Testis (tissue), 3 donors: ENCODE results near the gene COIL. TPM values are rescaled to one million over a fixed set of nuclear protein-coding genes. Genes with fewer than 3 reads are reported as not detected.

Experiments
- DNase-seq: peaks from one replicate; pipeline ENCODE4 v3.0.0-alpha.2; 2019
- H3K27ac ChIP-seq, 2 donors: fragments of 200-600 bp; sonication (generic); one replicate each; pipeline ENCODE4 v1.5.1; 2019
- H3K27me3 ChIP-seq: fragments of 200-600 bp; sonication (generic); one replicate; pipeline ENCODE4 v1.5.1; 2019
- H3K36me3 ChIP-seq: fragments of 200-600 bp; sonication (generic); one replicate; pipeline ENCODE4 v1.5.1; 2017; ENCODE audit warnings: low read depth; ENCODE audit errors: missing control alignments
- H3K4me1 ChIP-seq: fragments of 200-600 bp; sonication (generic); one replicate; pipeline ENCODE4 v1.5.1; 2019
- H3K4me3 ChIP-seq, 2 donors: fragments of 200-600 bp; sonication (generic); one replicate each; pipeline ENCODE4 v1.5.1; 2017 to 2019
- H3K9me3 ChIP-seq: fragments of 200-600 bp; sonication (generic); one replicate; pipeline ENCODE4 v1.5.1; 2017
- POLR2A ChIP-seq: fragments of 450-650 bp; IDR thresholded peaks from one replicate; pipeline ENCODE4 v1.6.1; 2017; ENCODE audit warnings: antibody characterized with exemption, mild to moderate bottlenecking, moderate library complexity
- WGBS, 2 donors: methylation state at CpG; one replicate each; pipeline ENCODE4 v1.1.5; 2018; 5-methylcytosine and 5-hydroxymethylcytosine counted together
- intact Hi-C: fragments of 100-400 bp; cut with DNase I; formaldehyde crosslinking; loops from one replicate; pipeline ENCODE4 v1.15.1; 2023; ENCODE audit warnings: low total_unique reads
- polyA plus RNA-seq: library from polyadenylated mRNA; stranded (reverse); fragments of 350-450 nt; fragmentation: Illumina TruSeq; extraction: RNeasy Lipid Tissue Mini Kit (QIAGEN cat#74804); gene quantifications from one replicate; pipeline ENCODE4 v1.2.3, GENCODE V29; 2014; ENCODE audit warnings: low read depth, low replicate concordance; ENCODE audit not compliant: insufficient read depth
- total RNA-seq, 2 donors: library from RNA; depleted of rRNA; stranded (reverse); fragments of >200 nt; gene quantifications; one replicate each; pipeline ENCODE4 v1.2.3, GENCODE V29; 2016
- TF ChIP-seq, protein P1 (sequence below), 3 experiments: fragments of 450-650 bp in 2 of 3; fragments of 200-600 bp in 1 of 3; sonication (generic) in 1 of 3; IDR thresholded peaks; one replicate each; pipeline ENCODE4 v1.5.1; 2016 to 2019; ENCODE audit warnings: antibody characterized with exemption in 3 of 3, mild to moderate bottlenecking in 2 of 3, moderate library complexity in 1 of 3

The COIL gene
- total and polyA plus RNA-seq, 3 donors from 2014 or later: 48.4 to 214 (median 87.6) TPM

DNA sequence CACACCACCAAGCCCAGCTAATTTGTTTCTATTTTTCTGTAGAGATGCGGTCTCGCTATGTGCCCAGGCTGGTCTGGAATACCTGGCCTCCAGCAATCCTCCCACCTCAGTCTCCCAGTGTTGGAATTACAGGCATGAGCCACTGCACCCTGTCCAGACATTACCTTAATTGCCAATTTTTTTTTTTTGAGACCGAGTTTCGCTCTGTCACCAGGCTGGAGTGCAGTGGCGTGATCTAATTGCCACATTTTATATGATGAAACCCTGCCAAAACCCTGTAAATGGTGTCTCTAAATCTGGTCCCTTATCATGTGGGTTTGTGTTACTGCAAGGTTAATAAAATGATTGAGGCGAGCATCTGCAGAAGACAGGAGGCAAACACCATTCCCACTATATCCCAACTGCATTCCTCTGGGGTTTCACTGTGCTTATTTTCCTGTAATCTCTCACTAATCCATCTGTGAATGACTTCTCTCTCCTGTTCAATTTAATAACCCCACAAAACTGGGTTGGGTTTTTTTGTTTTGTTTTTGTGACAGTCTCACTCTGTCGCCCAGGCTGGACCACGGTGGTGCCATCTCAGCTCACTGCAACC is 27.6 kb downstream of the COIL start:
- 78 to 84% methylated on average over 8 of the region's 8 CpGs for WGBS, 2 donors
- H3K4me1 ChIP-seq: peaks cover 3% of the 10 kb centered on the region
- H3K36me3 ChIP-seq: no peaks in the 10 kb centered on the region
- intact Hi-C loops: no loop called here
- H3K4me3 ChIP-seq: no peak overlapping the region
- no peak overlapping the region for H3K27ac ChIP-seq
- no peak for DNase-seq
- no peaks in the 10 kb centered on the region for H3K9me3 ChIP-seq
- TF ChIP-seq POLR2A: no peak
- TF ChIP-seq, protein P1, sequence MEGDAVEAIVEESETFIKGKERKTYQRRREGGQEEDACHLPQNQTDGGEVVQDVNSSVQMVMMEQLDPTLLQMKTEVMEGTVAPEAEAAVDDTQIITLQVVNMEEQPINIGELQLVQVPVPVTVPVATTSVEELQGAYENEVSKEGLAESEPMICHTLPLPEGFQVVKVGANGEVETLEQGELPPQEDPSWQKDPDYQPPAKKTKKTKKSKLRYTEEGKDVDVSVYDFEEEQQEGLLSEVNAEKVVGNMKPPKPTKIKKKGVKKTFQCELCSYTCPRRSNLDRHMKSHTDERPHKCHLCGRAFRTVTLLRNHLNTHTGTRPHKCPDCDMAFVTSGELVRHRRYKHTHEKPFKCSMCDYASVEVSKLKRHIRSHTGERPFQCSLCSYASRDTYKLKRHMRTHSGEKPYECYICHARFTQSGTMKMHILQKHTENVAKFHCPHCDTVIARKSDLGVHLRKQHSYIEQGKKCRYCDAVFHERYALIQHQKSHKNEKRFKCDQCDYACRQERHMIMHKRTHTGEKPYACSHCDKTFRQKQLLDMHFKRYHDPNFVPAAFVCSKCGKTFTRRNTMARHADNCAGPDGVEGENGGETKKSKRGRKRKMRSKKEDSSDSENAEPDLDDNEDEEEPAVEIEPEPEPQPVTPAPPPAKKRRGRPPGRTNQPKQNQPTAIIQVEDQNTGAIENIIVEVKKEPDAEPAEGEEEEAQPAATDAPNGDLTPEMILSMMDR (IDR thresholded peaks at IDR 0.05): no peak
- H3K27me3 ChIP-seq: no peaks in the 10 kb centered on the region

DNA sequence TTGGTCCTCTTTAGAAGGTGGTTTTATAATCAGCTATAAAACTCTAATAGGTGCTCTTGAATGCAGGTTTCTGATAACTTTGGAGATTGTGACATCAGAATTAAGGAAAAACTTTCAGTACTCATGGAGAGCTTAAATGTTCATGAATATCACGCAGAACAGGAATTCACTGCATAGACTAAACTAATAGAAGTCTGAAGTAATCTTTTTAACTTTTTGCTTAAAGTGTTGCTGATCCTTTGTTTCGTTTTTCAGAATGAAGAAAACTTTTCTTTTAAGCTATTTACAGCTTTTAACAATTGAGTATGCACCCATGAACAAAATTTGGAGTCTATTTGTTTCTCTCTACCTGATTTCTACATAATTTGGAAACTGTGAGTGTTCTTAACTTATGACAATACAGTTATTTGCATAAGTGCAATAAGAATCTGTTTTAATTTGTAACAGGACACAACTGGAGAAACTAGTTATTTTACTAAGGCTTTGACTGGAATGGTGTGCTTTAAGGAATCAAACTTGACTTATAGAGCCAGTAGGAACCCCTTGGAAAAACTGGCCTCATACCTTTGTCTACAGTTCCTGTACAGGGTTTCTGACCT is 30.0 kb downstream of the COIL start:
- WGBS, 2 donors: 89 to 92% methylated on average over 2 of the region's 2 CpGs
- Histone ChIP-seq H3K36me3 (no peaks in the 10 kb centered on the region), H3K27me3 (no peaks in the 10 kb centered on the region), H3K4me3 (no peak overlapping the region), H3K27ac (no peak overlapping the region), H3K9me3 (no peaks in the 10 kb centered on the region), H3K4me1 (peaks cover 3% of the 10 kb centered on the region)
- intact Hi-C loops: no loop called here
- TF ChIP-seq, protein P1 (IDR thresholded peaks at IDR 0.05): no peak
- no peak for TF ChIP-seq POLR2A
- DNase-seq: no peak

DNA sequence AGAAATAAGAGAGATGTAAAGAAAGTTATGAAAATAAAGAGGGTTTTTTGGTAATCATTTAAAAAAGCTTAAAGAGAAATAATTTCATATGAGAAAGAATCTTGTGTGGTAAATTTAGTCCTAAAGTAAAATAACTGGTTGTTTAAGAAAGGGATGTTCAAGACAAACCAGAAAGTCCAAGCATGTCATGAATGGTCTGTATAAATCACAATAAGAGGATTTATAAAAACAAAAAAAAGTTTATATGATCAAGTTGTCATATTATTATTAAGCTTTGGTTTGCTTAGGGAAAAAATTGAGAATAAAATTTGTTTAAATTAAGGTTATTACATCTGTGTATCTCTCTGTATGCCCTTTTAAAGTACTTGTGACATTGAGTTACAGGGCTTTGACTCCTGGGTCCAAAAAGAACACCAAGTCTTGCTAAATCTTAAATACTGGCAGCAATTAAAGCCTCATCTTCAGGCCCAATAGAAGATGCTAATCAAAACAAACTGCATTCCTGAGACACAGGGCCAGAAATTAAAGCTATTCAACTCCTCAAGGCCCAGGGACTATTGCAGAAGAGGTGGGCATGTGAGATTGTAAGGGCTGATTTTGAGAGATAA is 31.4 kb downstream of the COIL start:
- DNase-seq: no peak
- intact Hi-C loops: no loop called here
- Histone ChIP-seq H3K4me1 (peaks cover 3% of the 10 kb centered on the region), H3K36me3 (no peaks in the 10 kb centered on the region), H3K4me3 (no peak overlapping the region), H3K27me3 (no peaks in the 10 kb centered on the region), H3K27ac (no peak overlapping the region), H3K9me3 (no peaks in the 10 kb centered on the region)
- TF ChIP-seq, protein P1 (IDR thresholded peaks at IDR 0.05): no peak
- no peak for TF ChIP-seq POLR2A

DNA sequence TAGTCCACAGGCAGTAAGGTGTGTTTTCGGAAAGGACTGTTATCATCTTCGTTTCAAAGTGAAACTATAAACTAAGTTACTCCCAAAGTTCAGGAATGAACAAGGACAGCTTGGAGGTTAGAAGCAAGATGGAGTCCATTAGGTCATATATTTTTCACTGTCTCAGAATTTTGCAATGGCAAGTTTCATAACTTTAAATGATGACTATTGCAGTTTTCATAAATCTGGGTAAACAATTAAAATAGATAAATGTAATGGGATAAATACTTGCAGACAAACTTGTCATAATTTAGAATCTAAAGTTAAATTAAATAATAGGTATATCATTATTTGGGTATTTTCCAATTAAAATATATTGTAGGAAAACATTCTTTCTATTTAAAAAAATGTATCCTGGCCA is 32.3 kb downstream of the COIL start:
- H3K4me1 ChIP-seq: peaks cover 3% of the 10 kb centered on the region
- WGBS, 2 donors: 88 to 89% methylated on average over 2 of the region's 2 CpGs

More for the DNA sequence above, 32.3 kb downstream of the COIL start:
- Histone ChIP-seq H3K27ac (no peak overlapping the region), H3K36me3 (no peaks in the 10 kb centered on the region), H3K4me3 (no peak overlapping the region), H3K27me3 (no peaks in the 10 kb centered on the region), H3K9me3 (no peaks in the 10 kb centered on the region)
- intact Hi-C loops: no loop called here
- no peak for DNase-seq
- TF ChIP-seq, protein P1 (IDR thresholded peaks at IDR 0.05): no peak
- TF ChIP-seq POLR2A: no peak
